GM12875 (cell line): ENCODE measurements around the gene CCT8L2.
"Not testable (repeated sequence)": the region's sequence is repeated elsewhere in the genome, so short reads cannot be mapped to it uniquely, and the experiment has no call there.

Experiments
- H3K4me3 ChIP-seq: one replicate; pipeline ENCODE4 v1.5.1; 2011; ENCODE audit warnings: low read depth, low read length, control low read depth
- CTCF ChIP-seq: IDR thresholded peaks from 2 replicates; pipeline ENCODE4 v1.5.1; 2011; ENCODE audit warnings: low read depth, mild to moderate bottlenecking, control low read depth, inconsistent platforms, low read length, moderate library complexity, borderline replicate concordance; ENCODE audit not compliant: insufficient read depth

Gene CCT8L2

GRCh38 chr22:16562711-16563554, 29.7 kb downstream of the CCT8L2 start:
- no peak overlapping the region for H3K4me3 ChIP-seq
- no peak for TF ChIP-seq CTCF

- not testable (repeated sequence) for H3K4me3 ChIP-seq
These were observed 31.4 kb downstream of the CCT8L2 start for GRCh38 chr22:16561093-16561658.

DNA sequence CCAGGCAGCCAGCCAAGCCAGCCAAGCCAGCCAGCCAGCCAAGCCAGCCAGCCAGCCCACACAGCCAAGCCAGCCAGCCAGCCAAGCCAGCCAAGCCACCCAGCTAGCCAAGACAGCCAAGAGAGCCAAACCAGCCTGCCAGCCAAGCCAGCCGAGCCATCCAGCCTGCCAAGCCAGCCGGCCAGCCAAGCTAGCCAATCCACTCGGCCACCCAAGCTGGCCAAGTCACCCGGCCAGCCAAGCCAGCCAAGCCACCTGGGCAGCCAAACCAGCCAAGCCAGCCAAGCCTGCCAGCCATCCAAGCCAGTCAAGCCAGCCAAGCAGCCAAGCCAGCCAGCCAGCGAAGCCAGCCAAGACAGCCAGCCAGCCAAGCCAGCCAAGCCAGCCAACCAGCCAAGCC, 32.0 kb downstream of the CCT8L2 start:
- H3K4me3 ChIP-seq = not testable (repeated sequence)

GRCh38 chr22:16559996-16560395, 32.6 kb downstream of the CCT8L2 start:
- not testable (repeated sequence) for H3K4me3 ChIP-seq

DNA sequence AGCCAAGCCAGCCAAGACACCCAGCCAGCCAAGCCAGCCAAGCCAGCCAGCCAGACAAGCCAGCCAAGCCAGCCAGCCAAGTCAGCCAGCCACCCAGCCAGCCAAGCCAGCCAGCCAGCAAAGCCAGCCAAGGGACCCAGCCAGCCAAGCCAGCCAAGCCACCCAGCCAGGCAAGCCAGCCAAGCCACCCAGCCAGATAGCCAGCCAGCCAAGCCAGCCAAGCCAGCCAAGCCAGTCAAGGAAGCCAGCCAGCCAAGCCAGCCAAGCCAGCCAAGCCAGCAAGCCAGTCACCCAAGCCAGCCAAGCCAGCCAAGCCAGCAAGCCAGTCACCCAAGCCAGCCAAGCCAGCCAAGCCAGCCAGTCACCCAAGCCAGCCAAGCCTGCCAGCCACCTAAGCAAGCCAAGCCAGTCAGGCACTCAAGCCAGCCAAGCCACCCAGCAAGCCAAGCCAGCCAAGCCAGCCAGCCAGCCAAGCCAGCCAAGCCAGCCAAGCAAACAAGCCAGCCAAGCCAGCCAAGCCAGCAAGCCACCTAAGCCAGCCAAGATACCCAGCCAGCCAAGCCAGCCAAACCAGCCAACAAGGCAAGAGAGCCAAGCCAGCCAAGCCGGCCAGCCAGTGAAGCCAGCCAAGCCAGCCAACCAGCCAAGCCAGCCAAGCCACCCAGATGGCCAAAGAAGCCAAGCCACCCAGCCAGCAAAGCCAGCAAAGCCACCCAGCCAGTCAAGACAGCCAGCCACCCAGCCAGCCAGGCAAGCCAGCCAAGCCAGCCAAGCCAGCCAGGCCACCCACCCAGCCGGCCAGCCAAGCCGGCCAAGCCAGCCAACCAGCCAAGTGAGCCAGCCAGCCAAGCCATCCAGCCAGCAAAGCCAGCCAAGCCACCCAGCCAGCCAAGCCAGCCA, 33.3 kb downstream of the CCT8L2 start:
- TF ChIP-seq CTCF = no peak
- no peak overlapping the region for H3K4me3 ChIP-seq

DNA sequence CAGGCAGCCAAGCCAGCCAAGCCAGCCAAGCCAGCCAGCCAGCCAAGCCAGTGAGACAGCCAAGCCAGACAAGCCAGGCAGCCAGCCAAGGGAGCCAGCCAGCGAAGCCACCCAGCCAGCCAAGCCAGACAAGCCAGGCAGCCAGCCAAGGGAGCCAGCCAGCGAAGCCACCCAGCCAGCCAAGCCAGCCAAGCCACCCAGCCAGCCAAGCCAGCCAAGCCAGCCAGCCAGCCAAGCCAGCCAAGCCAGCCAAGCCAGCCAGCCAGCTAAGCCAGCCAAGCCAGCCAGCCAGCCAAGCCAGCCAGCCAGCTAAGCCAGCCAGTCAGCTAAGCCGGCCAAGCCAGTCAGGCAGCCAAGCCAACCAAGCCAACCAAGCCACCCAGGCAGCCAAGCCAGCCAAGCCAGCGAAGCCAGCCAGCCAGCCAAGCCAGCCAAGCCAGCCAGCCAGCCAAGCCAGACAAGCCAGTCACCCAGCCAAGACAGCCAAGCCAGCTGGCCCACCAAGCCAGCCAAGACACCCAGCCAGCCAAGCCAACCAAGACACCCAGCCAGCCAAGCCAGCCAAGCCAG, 34.1 kb downstream of the CCT8L2 start:
- not testable (repeated sequence) for H3K4me3 ChIP-seq

DNA sequence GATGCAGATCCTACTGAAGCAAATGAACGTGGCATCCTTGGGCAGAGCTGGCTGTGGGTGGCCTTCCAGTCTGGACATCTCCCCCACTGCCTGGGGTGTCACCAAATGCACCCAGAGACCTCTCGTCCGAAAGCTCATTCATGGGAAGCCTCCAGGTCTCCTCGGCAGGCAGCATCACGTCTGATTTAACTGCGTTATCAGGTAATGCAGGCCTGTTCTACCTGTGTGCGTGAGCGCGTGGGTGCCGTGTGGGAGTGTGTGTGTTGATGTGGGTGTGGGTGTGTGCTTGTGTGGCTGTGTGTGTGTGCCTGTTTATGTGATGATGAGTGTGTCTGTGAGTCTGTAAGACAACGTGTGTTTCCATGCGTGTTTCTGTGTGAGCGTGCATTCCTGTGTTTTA, 35.1 kb downstream of the CCT8L2 start:
- not testable (repeated sequence) for H3K4me3 ChIP-seq

DNA sequence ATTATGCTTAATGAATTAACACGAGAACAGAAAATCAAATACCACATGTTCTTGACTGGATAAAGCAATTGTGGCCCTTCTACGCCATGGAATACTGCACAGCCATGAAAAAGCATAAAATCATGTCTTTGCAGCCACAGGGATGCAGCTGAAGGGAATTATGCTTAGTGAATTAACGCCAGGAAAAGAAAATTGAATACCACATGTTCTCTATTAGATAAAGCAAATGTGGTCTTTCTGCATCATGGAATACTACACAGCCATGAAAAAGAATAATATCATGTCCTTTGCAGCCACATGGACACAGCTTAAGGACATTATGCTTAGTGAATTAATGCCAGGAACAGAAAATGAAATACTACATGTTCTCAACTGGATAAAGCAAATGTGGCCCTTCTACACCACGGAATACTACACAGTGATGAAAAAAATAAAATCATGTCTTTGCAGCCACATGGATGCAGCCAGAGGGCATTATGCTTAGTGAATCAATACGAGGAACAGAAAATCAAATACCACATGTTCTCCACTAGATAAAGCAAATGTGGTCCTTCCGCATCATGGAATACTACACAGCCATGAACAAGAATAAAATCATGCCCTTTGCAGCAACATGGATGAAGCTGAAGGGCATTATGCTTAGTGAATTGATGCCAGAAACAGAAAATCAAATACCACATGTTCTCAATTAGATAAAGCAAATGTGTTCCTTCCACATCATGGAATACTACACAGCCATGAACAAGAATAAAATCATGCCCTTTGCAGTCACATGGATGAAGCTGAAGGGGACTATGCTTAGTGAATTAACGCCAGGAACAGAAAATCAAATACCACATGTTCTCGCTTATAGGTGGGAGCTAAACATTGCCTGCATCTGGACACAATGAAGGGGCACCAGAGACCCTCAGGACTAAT, 37.3 kb downstream of the CCT8L2 start:
- not testable (repeated sequence) for H3K4me3 ChIP-seq

DNA sequence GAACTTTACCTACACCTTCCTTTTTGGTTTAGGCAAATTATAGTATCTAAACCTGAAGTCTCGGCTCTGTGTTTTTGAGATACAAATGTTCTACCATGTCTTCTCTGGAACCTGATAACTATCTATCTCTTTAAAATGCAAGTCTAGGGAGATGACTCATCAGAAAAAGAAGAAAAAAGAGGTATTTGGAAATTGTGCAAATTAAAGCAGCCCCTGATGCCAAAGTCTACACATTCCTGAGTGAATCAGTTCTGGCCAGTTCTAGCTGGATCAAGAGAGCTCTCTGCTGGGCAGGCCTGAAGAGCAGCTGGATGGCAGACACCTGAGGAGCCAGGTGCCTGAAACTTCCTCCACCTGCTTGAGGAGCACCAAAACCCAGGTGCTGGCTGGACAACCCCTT, 49.3 kb downstream of the CCT8L2 start:
- not testable (repeated sequence) for H3K4me3 ChIP-seq
